Activated naive CD8-positive, alpha-beta T cell treated with anti-CD3 and anti-CD28 coated beads, Interleukin-2, amount 10 ng/mL, durations not matched to agents 7 days and 5 days (primary cell): Measurements from ENCODE around the gene CASP14. TPM values are rescaled to one million over a fixed set of nuclear protein-coding genes. Genes with fewer than 3 reads are reported as not detected.
"Not testable (repeated sequence)": the region's sequence is repeated elsewhere in the genome, so short reads cannot be mapped to it uniquely, and the experiment has no call there.

ENCODE experiments used
- ATAC-seq: fragments of 150-1000 bp; cut with Tn5 transposase; one replicate; pipeline ENCODE4 v1.10.0; 2021; ENCODE audit warnings: low read depth, moderate library complexity
- POLR2A ChIA-PET: fragments of 350-600 bp; sonication (Branson Sonifier 250); formaldehyde crosslinking; loops from one replicate; lab custom pipeline; 2021; ENCODE audit warnings: antibody characterized with exemption; lab: Charles Lee
- DNase-seq: peaks from one replicate; pipeline ENCODE4 v3.0.0; 2021
- H3K27ac Mint-ChIP-seq: one replicate; pipeline ENCODE4 v1.8.0; 2022; ENCODE audit warnings: mild to moderate bottlenecking, mixed read lengths
- H3K27me3 Mint-ChIP-seq: one replicate; pipeline ENCODE4 v1.8.0; 2022; ENCODE audit warnings: mild to moderate bottlenecking, moderate library complexity, mixed read lengths
- H3K36me3 Mint-ChIP-seq: one replicate; pipeline ENCODE4 v1.8.0; 2021; ENCODE audit warnings: mild to moderate bottlenecking, mixed read lengths
- H3K4me1 Mint-ChIP-seq: one replicate; pipeline ENCODE4 v1.8.0; 2021; ENCODE audit warnings: mixed read lengths
- H3K4me3 Mint-ChIP-seq: one replicate; pipeline ENCODE4 v1.8.0; 2022; ENCODE audit warnings: mild to moderate bottlenecking, moderate library complexity, mixed read lengths
- H3K9me3 Mint-ChIP-seq: one replicate; pipeline ENCODE4 v1.8.0; 2021; ENCODE audit warnings: mixed read lengths
- total RNA-seq, 2 experiments: library from RNA; stranded (reverse); gene quantifications; one replicate each; pipeline ENCODE4 v1.2.3, GENCODE V29; 2021

The CASP14 gene
- not detected for total RNA-seq

GRCh38 chr19:15048885-15049541, at the start of gene CASP14:
Gene CASP14, plus strand, starts transcription at chr19:15049480. Its CDS starts 2,772 bp downstream, at chr19:15052252.
- H3K4me1 Mint-ChIP-seq = no peaks in the 10 kb centered on the region
- H3K27ac Mint-ChIP-seq = no peak within 1 kb of the TSS
- ATAC-seq (no peak), DNase-seq (no peak)
- H3K36me3 Mint-ChIP-seq = no peaks in the 10 kb centered on the region
- H3K27me3 Mint-ChIP-seq = no peaks in the 10 kb centered on the region
- POLR2A ChIA-PET = no interaction called here
- no peaks in the 10 kb centered on the region for H3K9me3 Mint-ChIP-seq
- H3K4me3 Mint-ChIP-seq = no peak within 1 kb of the TSS

- Mint-ChIP-seq H3K27ac (no peak overlapping the region), H3K27me3 (peaks cover 12% of the 10 kb centered on the region), H3K9me3 (no peaks in the 10 kb centered on the region), H3K4me3 (no peak overlapping the region), H3K4me1 (no peaks in the 10 kb centered on the region), H3K36me3 (no peaks in the 10 kb centered on the region)
- no peak for ATAC-seq
- DNase-seq = no peak
- POLR2A ChIA-PET = no interaction called here
Observed at GRCh38 chr19:15008308-15008707, 41.0 kb upstream of the CASP14 start.

GRCh38 chr19:15010501-15011300, 38.6 kb upstream of the CASP14 start:
- H3K36me3 Mint-ChIP-seq = no peaks in the 10 kb centered on the region
- DNase-seq (no peak), ATAC-seq (no peak)
- no peaks in the 10 kb centered on the region for H3K9me3 Mint-ChIP-seq
- H3K4me3 Mint-ChIP-seq = no peak overlapping the region
- no peak overlapping the region for H3K27ac Mint-ChIP-seq
- POLR2A ChIA-PET = no interaction called here
- H3K27me3 Mint-ChIP-seq = peaks cover 12% of the 10 kb centered on the region
- no peaks in the 10 kb centered on the region for H3K4me1 Mint-ChIP-seq

- H3K9me3 Mint-ChIP-seq = no peaks in the 10 kb centered on the region
- ATAC-seq = no peak
- H3K27me3 Mint-ChIP-seq = peaks cover 12% of the 10 kb centered on the region
Observed at GRCh38 chr19:15014579-15014978, 34.7 kb upstream of the CASP14 start.

GRCh38 chr19:15015946-15016542, 33.2 kb upstream of the CASP14 start:
- no peaks in the 10 kb centered on the region for H3K9me3 Mint-ChIP-seq
- ATAC-seq (no peak), DNase-seq (peak; percentile 36)
- no peak overlapping the region for H3K4me3 Mint-ChIP-seq
- no peaks in the 10 kb centered on the region for H3K36me3 Mint-ChIP-seq
- no peak overlapping the region for H3K27ac Mint-ChIP-seq
- peaks cover 2% of the 10 kb centered on the region for H3K27me3 Mint-ChIP-seq
- POLR2A ChIA-PET = interaction anchor here (0.7 kb wide), 1 partner anchor 24 kb away, joined by 5 read pairs; no protein-coding TSS in a partner anchor
- H3K4me1 Mint-ChIP-seq = no peaks in the 10 kb centered on the region

More at GRCh38 chr19:15014579-15014978, 34.7 kb upstream of the CASP14 start:
- H3K27ac Mint-ChIP-seq = no peak overlapping the region
- no peak for DNase-seq
- H3K36me3 Mint-ChIP-seq = no peaks in the 10 kb centered on the region
- POLR2A ChIA-PET = no interaction called here
- H3K4me3 Mint-ChIP-seq = no peak overlapping the region
- H3K4me1 Mint-ChIP-seq = no peaks in the 10 kb centered on the region

GRCh38 chr19:15018836-15019235, 30.4 kb upstream of the CASP14 start:
- H3K9me3 Mint-ChIP-seq, H3K27me3 Mint-ChIP-seq, ATAC-seq, H3K27ac Mint-ChIP-seq, POLR2A ChIA-PET, H3K4me3 Mint-ChIP-seq, H3K4me1 Mint-ChIP-seq, DNase-seq, H3K36me3 Mint-ChIP-seq: not testable (repeated sequence)

GRCh38 chr19:15021286-15022007, 27.8 kb upstream of the CASP14 start:
- H3K27me3 Mint-ChIP-seq = peaks cover 4% of the 10 kb centered on the region
- no peaks in the 10 kb centered on the region for H3K36me3 Mint-ChIP-seq
- H3K27ac Mint-ChIP-seq = no peak overlapping the region
- no peak for ATAC-seq
- H3K4me3 Mint-ChIP-seq = no peak overlapping the region
- POLR2A ChIA-PET = no interaction called here
- no peaks in the 10 kb centered on the region for H3K9me3 Mint-ChIP-seq
- H3K4me1 Mint-ChIP-seq = no peaks in the 10 kb centered on the region
- no peak for DNase-seq

GRCh38 chr19:15022752-15023151, 26.5 kb upstream of the CASP14 start:
- Mint-ChIP-seq H3K27ac (no peak overlapping the region), H3K27me3 (peaks cover 4% of the 10 kb centered on the region), H3K4me3 (no peak overlapping the region), H3K9me3 (no peaks in the 10 kb centered on the region), H3K36me3 (no peaks in the 10 kb centered on the region), H3K4me1 (no peaks in the 10 kb centered on the region)
- POLR2A ChIA-PET = no interaction called here
- ATAC-seq (no peak), DNase-seq (no peak)

GRCh38 chr19:15025217-15025616, 24.1 kb upstream of the CASP14 start:
- no peak for ATAC-seq
- peaks cover 6% of the 10 kb centered on the region for H3K27me3 Mint-ChIP-seq
- POLR2A ChIA-PET = no interaction called here
- no peak for DNase-seq
- no peaks in the 10 kb centered on the region for H3K4me1 Mint-ChIP-seq
- no peaks in the 10 kb centered on the region for H3K9me3 Mint-ChIP-seq
- no peaks in the 10 kb centered on the region for H3K36me3 Mint-ChIP-seq
- H3K27ac Mint-ChIP-seq = no peak overlapping the region
- no peak overlapping the region for H3K4me3 Mint-ChIP-seq

GRCh38 chr19:15028490-15028889, 20.8 kb upstream of the CASP14 start:
- Mint-ChIP-seq H3K27ac (no peak overlapping the region), H3K4me3 (no peak overlapping the region), H3K4me1 (no peaks in the 10 kb centered on the region), H3K9me3 (no peaks in the 10 kb centered on the region), H3K27me3 (peaks cover 6% of the 10 kb centered on the region), H3K36me3 (no peaks in the 10 kb centered on the region)
- no peak for ATAC-seq
- DNase-seq = no peak
- POLR2A ChIA-PET = no interaction called here

GRCh38 chr19:15031675-15032074, 17.6 kb upstream of the CASP14 start:
- H3K27me3 Mint-ChIP-seq = peaks cover 2% of the 10 kb centered on the region
- no peak for ATAC-seq
- no peak overlapping the region for H3K4me3 Mint-ChIP-seq
- H3K4me1 Mint-ChIP-seq = no peaks in the 10 kb centered on the region
- POLR2A ChIA-PET = no interaction called here
- DNase-seq = no peak
- H3K9me3 Mint-ChIP-seq = no peaks in the 10 kb centered on the region
- H3K36me3 Mint-ChIP-seq = no peaks in the 10 kb centered on the region
- H3K27ac Mint-ChIP-seq = no peak overlapping the region

- Mint-ChIP-seq H3K27ac (no peak overlapping the region), H3K9me3 (no peaks in the 10 kb centered on the region), H3K27me3 (no peaks in the 10 kb centered on the region), H3K4me3 (no peak overlapping the region), H3K36me3 (no peaks in the 10 kb centered on the region), H3K4me1 (no peaks in the 10 kb centered on the region)
- DNase-seq (no peak), ATAC-seq (no peak)
- POLR2A ChIA-PET = no interaction called here
Observed at GRCh38 chr19:15035795-15036311, 13.4 kb upstream of the CASP14 start.

- POLR2A ChIA-PET = no interaction called here
- Mint-ChIP-seq H3K4me3 (no peak overlapping the region), H3K36me3 (no peaks in the 10 kb centered on the region), H3K4me1 (no peaks in the 10 kb centered on the region), H3K27ac (no peak overlapping the region), H3K9me3 (no peaks in the 10 kb centered on the region), H3K27me3 (no peaks in the 10 kb centered on the region)
- DNase-seq = no peak
- no peak for ATAC-seq
Observed at GRCh38 chr19:15037586-15037985, 11.7 kb upstream of the CASP14 start.
